Upper lobe of left lung (tissue), 4 donors: ENCODE results near the gene RCBTB2.
A peak's percentile ranks its signal among the peaks of the same experiment; 100 is the strongest.

Source experiments
- POLR2AphosphoS5 ChIP-seq, 2 donors: sonication (generic); formaldehyde crosslinking; IDR thresholded peaks; one replicate each; pipeline ENCODE4 v1.5.1; 2017; ENCODE audit warnings: antibody characterized with exemption in 2 of 2
- TF ChIP-seq, protein P1 (sequence below), 6 experiments: fragments of 450-650 bp in 4 of 6; fragments of 200-600 bp in 2 of 6; sonication (generic) in 2 of 6; IDR thresholded peaks; one replicate each; pipeline ENCODE4 v1.5.1; 2016 to 2019; ENCODE audit warnings: antibody characterized with exemption in 6 of 6

DNA sequence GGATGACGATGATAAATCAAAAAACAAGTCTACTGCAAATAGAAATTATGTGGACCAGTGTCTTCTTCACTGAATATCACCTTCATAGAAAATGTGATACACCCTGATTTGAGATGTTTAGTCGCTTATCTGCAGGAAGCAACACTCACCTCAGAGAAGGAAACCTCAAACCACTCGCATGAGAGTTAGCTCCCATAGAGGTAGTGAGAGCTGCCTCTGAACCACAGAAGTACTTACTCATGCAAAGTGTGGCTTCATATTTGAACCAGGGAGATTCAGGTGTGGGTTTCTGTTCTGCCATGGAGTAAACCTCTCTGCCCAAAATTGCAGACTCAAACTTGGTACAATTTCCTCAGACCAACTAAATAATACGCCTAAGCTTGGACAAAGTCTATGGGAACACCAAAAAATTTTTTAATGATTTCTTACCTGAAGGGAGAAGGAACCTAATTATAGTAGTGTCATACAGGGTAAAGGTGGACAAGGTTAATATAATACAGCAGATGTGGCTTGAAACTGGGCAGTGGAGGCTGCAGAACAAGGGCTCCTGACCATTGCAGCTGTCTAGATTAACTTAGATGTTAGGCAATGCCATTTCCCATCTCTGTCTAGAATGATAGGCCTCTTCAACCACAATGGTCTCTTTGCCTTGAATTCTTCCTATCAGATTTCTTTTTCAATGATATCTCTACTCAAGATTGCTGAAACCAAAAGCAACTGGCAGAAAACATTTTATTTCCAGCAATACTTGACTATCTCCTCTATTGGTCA is 29.6 kb upstream of the RCBTB2 start:
- TF ChIP-seq, protein P1, sequence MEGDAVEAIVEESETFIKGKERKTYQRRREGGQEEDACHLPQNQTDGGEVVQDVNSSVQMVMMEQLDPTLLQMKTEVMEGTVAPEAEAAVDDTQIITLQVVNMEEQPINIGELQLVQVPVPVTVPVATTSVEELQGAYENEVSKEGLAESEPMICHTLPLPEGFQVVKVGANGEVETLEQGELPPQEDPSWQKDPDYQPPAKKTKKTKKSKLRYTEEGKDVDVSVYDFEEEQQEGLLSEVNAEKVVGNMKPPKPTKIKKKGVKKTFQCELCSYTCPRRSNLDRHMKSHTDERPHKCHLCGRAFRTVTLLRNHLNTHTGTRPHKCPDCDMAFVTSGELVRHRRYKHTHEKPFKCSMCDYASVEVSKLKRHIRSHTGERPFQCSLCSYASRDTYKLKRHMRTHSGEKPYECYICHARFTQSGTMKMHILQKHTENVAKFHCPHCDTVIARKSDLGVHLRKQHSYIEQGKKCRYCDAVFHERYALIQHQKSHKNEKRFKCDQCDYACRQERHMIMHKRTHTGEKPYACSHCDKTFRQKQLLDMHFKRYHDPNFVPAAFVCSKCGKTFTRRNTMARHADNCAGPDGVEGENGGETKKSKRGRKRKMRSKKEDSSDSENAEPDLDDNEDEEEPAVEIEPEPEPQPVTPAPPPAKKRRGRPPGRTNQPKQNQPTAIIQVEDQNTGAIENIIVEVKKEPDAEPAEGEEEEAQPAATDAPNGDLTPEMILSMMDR (IDR thresholded peaks at IDR 0.05), result no peak
- peak in 1 of 2 donors; percentile 18 for TF ChIP-seq POLR2AphosphoS5 (IDR thresholded peaks at IDR 0.05)
